Testis (tissue), 3 donors: ENCODE data around the gene SNX10. TPM values are rescaled to one million over a fixed set of nuclear protein-coding genes. Genes with fewer than 3 reads are reported as not detected.
"Not testable (repeated sequence)": the region's sequence is repeated elsewhere in the genome, so short reads cannot be mapped to it uniquely, and the experiment has no call there.

Experiments
- DNase-seq: peaks from one replicate; pipeline ENCODE4 v3.0.0-alpha.2; 2019
- H3K27ac ChIP-seq, 2 donors: fragments of 200-600 bp; sonication (generic); one replicate each; pipeline ENCODE4 v1.5.1; 2019
- H3K27me3 ChIP-seq: fragments of 200-600 bp; sonication (generic); one replicate; pipeline ENCODE4 v1.5.1; 2019
- H3K36me3 ChIP-seq: fragments of 200-600 bp; sonication (generic); one replicate; pipeline ENCODE4 v1.5.1; 2017; ENCODE audit warnings: low read depth; ENCODE audit errors: missing control alignments
- H3K4me1 ChIP-seq: fragments of 200-600 bp; sonication (generic); one replicate; pipeline ENCODE4 v1.5.1; 2019
- H3K4me3 ChIP-seq, 2 donors: fragments of 200-600 bp; sonication (generic); one replicate each; pipeline ENCODE4 v1.5.1; 2017 to 2019
- H3K9me3 ChIP-seq: fragments of 200-600 bp; sonication (generic); one replicate; pipeline ENCODE4 v1.5.1; 2017
- CTCF ChIP-seq, 3 experiments: fragments of 450-650 bp in 2 of 3; fragments of 200-600 bp in 1 of 3; sonication (generic) in 1 of 3; IDR thresholded peaks; one replicate each; pipeline ENCODE4 v1.5.1; 2016 to 2019; ENCODE audit warnings: antibody characterized with exemption in 3 of 3, mild to moderate bottlenecking in 2 of 3, moderate library complexity in 1 of 3
- POLR2A ChIP-seq: fragments of 450-650 bp; IDR thresholded peaks from one replicate; pipeline ENCODE4 v1.6.1; 2017; ENCODE audit warnings: antibody characterized with exemption, mild to moderate bottlenecking, moderate library complexity
- WGBS, 2 donors: methylation state at CpG; one replicate each; pipeline ENCODE4 v1.1.5; 2018; 5-methylcytosine and 5-hydroxymethylcytosine counted together
- intact Hi-C: fragments of 100-400 bp; cut with DNase I; formaldehyde crosslinking; loops from one replicate; pipeline ENCODE4 v1.15.1; 2023; ENCODE audit warnings: low total_unique reads
- polyA plus RNA-seq: library from polyadenylated mRNA; stranded (reverse); fragments of 350-450 nt; fragmentation: Illumina TruSeq; extraction: RNeasy Lipid Tissue Mini Kit (QIAGEN cat#74804); gene quantifications from one replicate; pipeline ENCODE4 v1.2.3, GENCODE V29; 2014; ENCODE audit warnings: low read depth, low replicate concordance; ENCODE audit not compliant: insufficient read depth
- total RNA-seq, 2 donors: library from RNA; depleted of rRNA; stranded (reverse); fragments of >200 nt; gene quantifications; one replicate each; pipeline ENCODE4 v1.2.3, GENCODE V29; 2016

SNX10 gene
- total and polyA plus RNA-seq, 3 donors from 2014 or later: 4.4 to 6.3 (median 5.6) TPM

- no peaks in the 10 kb centered on the region for H3K27me3 ChIP-seq
- no peak overlapping the region for H3K4me3 ChIP-seq
- intact Hi-C loops: no loop called here
- no peak overlapping the region for H3K27ac ChIP-seq
- H3K36me3 ChIP-seq: no peaks in the 10 kb centered on the region
- no peaks in the 10 kb centered on the region for H3K9me3 ChIP-seq
- no peak for DNase-seq
- peaks cover 4% of the 10 kb centered on the region for H3K4me1 ChIP-seq
- no peak for TF ChIP-seq POLR2A
- TF ChIP-seq CTCF (IDR thresholded peaks at IDR 0.05): no peak
Measured at GRCh38 chr7:26280097-26280496, 11.6 kb upstream of the SNX10 start.

GRCh38 chr7:26280723-26281122 is 10.9 kb upstream of the SNX10 start:
- no peak for DNase-seq
- Histone ChIP-seq H3K4me1 (peaks cover 4% of the 10 kb centered on the region), H3K36me3 (no peaks in the 10 kb centered on the region), H3K27me3 (no peaks in the 10 kb centered on the region), H3K27ac (no peak overlapping the region), H3K9me3 (no peaks in the 10 kb centered on the region), H3K4me3 (no peak overlapping the region)
- intact Hi-C loops: no loop called here
- TF ChIP-seq POLR2A (no peak), CTCF (IDR thresholded peaks at IDR 0.05) (no peak)
- WGBS, 2 donors: 74 to 76% methylated on average over 4 of the region's 4 CpGs

DNA sequence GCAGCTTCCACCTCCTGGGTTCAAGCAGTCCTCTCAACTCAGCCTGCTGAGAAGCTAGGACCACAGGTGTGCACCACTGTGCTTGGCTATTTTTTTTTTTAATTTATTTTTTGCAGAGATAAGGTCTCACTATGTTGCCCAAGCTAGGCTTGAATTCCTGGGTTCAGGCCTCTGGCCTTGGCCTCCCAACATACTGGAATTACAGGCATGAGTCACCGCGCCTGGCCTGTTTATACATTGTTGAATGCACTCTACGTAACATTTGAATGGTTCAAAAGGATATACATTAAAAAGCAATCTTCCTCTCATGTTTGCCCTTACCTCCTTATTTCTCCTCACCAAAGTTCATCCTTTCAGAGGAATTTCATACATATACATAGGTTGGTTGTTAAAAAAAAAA is 7.2 kb upstream of the SNX10 start:
- H3K4me3 ChIP-seq: no peak overlapping the region
- no peak for DNase-seq
- peaks cover 4% of the 10 kb centered on the region for H3K4me1 ChIP-seq
- WGBS, 2 donors: 90 to 99% methylated on average over 3 of the region's 3 CpGs
- TF ChIP-seq CTCF (IDR thresholded peaks at IDR 0.05) (no peak), POLR2A (no peak)
- intact Hi-C loops: no loop called here
- H3K36me3 ChIP-seq: no peaks in the 10 kb centered on the region
- no peaks in the 10 kb centered on the region for H3K27me3 ChIP-seq
- H3K9me3 ChIP-seq: no peaks in the 10 kb centered on the region
- H3K27ac ChIP-seq: no peak overlapping the region

DNA sequence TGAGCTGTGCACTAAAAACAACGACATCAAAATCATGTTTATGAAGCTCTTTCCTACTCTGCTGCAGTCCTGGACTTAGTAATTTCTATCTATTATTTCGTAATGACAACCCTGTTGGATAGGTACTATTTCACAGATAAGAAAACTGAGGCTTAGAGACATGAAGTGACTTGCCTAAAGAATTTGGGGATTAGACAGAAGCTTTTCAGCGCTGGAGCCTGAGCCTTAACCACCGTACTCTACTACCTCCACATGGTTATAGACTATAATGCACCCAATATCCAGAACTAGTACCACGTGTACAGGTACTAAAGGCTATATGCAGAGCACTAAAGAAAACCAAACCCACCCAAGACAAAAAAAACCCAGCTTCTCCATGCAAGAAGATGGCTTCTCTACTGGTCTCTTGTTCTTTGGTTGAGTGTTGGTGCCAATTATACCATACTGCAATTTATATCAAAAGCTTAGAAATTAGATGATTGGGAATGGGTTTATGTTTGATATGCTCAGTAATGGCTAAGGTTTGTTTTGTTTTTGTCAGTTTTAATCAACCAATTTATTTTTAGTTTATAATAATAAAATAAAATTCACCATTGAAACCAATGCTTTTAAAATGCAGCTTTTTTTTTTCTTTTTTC is 6.5 kb upstream of the SNX10 start:
- 85 to 88% methylated on average over 5 of the region's 5 CpGs for WGBS, 2 donors
- intact Hi-C loops: no loop called here
- TF ChIP-seq POLR2A (no peak), CTCF (IDR thresholded peaks at IDR 0.05) (no peak)

DNA sequence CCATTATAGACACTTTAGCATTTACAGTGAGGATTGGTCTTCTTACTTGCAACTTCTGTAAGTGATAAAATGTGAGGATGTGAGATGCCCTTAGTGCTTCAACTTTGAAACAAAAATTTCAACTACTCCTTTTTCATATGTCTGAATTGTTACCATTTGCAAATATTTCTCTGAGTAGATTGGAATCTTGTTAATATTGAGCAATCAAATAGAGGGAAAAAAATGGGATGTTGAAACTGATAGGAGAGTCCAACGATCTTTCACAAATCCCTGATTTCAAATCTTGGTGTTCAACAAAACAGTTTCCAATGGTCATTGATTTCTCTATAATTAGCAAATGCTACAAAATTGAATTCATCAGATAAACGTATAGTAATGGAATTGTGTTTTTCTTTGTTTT is 5.5 kb upstream of the SNX10 start:
- WGBS, 2 donors: 88 to 90% methylated on average over 2 of the region's 2 CpGs
- intact Hi-C loops: no loop called here
- no peaks in the 10 kb centered on the region for H3K36me3 ChIP-seq
- no peaks in the 10 kb centered on the region for H3K27me3 ChIP-seq
- no peak overlapping the region for H3K27ac ChIP-seq
- TF ChIP-seq CTCF (IDR thresholded peaks at IDR 0.05): no peak
- TF ChIP-seq POLR2A: no peak
- H3K9me3 ChIP-seq: no peaks in the 10 kb centered on the region
- H3K4me3 ChIP-seq: no peak overlapping the region
- no peak for DNase-seq
- H3K4me1 ChIP-seq: no peaks in the 10 kb centered on the region

More for the DNA sequence above, 6.5 kb upstream of the SNX10 start:
- no peaks in the 10 kb centered on the region for H3K9me3 ChIP-seq
- H3K4me1 ChIP-seq: no peaks in the 10 kb centered on the region
- H3K36me3 ChIP-seq: no peaks in the 10 kb centered on the region
- no peak for DNase-seq
- no peak overlapping the region for H3K4me3 ChIP-seq
- no peaks in the 10 kb centered on the region for H3K27me3 ChIP-seq
- no peak overlapping the region for H3K27ac ChIP-seq

- WGBS, 2 donors: 70 to 81% methylated on average over 5 of the region's 5 CpGs
Measured at GRCh38 chr7:26288126-26288525, 3.5 kb upstream of the SNX10 start.

More at GRCh38 chr7:26288126-26288525, 3.5 kb upstream of the SNX10 start:
- H3K9me3 ChIP-seq, H3K36me3 ChIP-seq, DNase-seq, H3K4me1 ChIP-seq, H3K27me3 ChIP-seq, intact Hi-C loops, H3K4me3 ChIP-seq, H3K27ac ChIP-seq: not testable (repeated sequence)
